Neuronal stem cell (in vitro differentiated cells): ENCODE data around the gene ZNF385C.

Source experiments
- DNase-seq: peaks from one replicate; pipeline ENCODE4 v3.0.0-alpha.2; 2013; ENCODE audit warnings: low spot score
- H2AFZ ChIP-seq: one replicate; pipeline ENCODE4 v1.6.1; 2013; ENCODE audit warnings: mild to moderate bottlenecking, low read length, inconsistent platforms
- H2AK5ac ChIP-seq: 2 replicates; pipeline ENCODE4 v1.6.1; 2013; ENCODE audit warnings: low read depth, mild to moderate bottlenecking, inconsistent platforms, low read length, moderate library complexity, mixed read lengths
- H2BK120ac ChIP-seq: 2 replicates; pipeline ENCODE4 v1.6.1; 2013; ENCODE audit warnings: low read depth, mild to moderate bottlenecking, inconsistent platforms, low read length, moderate library complexity, mixed read lengths
- H2BK12ac ChIP-seq: one replicate; pipeline ENCODE4 v1.6.1; 2013; ENCODE audit warnings: low read length, inconsistent platforms
- H2BK15ac ChIP-seq: 2 replicates; pipeline ENCODE4 v1.6.1; 2013; ENCODE audit warnings: mild to moderate bottlenecking, low read length, inconsistent platforms, mixed read lengths
- H2BK5ac ChIP-seq: one replicate; pipeline ENCODE4 v1.6.1; 2013; ENCODE audit warnings: inconsistent platforms, mild to moderate bottlenecking, low read length, moderate library complexity
- H3K14ac ChIP-seq: one replicate; pipeline ENCODE4 v1.6.1; 2013; ENCODE audit warnings: low read length, inconsistent platforms
- H3K18ac ChIP-seq: 2 replicates; pipeline ENCODE4 v1.6.1; 2013; ENCODE audit warnings: low read length, inconsistent platforms
- H3K23ac ChIP-seq: 2 replicates; pipeline ENCODE4 v1.6.1; 2013; ENCODE audit warnings: low read depth, mild to moderate bottlenecking, mixed read lengths, low read length, inconsistent platforms; ENCODE audit not compliant: poor library complexity
- H3K27ac ChIP-seq: replicated peaks from 3 replicates; pipeline ENCODE4 v1.5.1; 2013; ENCODE audit warnings: low read length, inconsistent platforms
- H3K27me3 ChIP-seq, 3 experiments: 2 replicates each; pipeline ENCODE4 v1.6.1; 2013; ENCODE audit warnings: low read length in 3 of 3, mild to moderate bottlenecking in 2 of 3, inconsistent platforms in 1 of 3, low read depth in 1 of 3, mixed read lengths in 1 of 3, moderate library complexity in 1 of 3; ENCODE audit not compliant: control insufficient read depth in 3 of 3, insufficient read depth in 3 of 3
- H3K36me3 ChIP-seq, 2 donors: replicated peaks in 1 of 2; 2 replicates each; pipeline ENCODE4 v1.6.1; 2013; ENCODE audit warnings: low read length in 2 of 2; ENCODE audit not compliant: control insufficient read depth in 2 of 2, insufficient read depth in 2 of 2
- H3K4ac ChIP-seq: 2 replicates; pipeline ENCODE4 v1.6.1; 2013; ENCODE audit warnings: inconsistent platforms, mild to moderate bottlenecking, low read length, moderate library complexity
- H3K4me1 ChIP-seq, 2 donors: 1 replicate in 1 of 2; 2 replicates in 1 of 2; pipeline ENCODE4 v1.6.1; 2013; ENCODE audit warnings: low read length in 2 of 2, low read depth in 1 of 2; ENCODE audit not compliant: control insufficient read depth in 2 of 2, insufficient read depth in 1 of 2
- H3K4me2 ChIP-seq: one replicate; pipeline ENCODE4 v1.6.1; 2013; ENCODE audit warnings: mild to moderate bottlenecking, low read length, inconsistent platforms; ENCODE audit not compliant: insufficient read depth, poor library complexity, severe bottlenecking
- H3K4me3 ChIP-seq, 2 donors: 2 replicates each; pipeline ENCODE4 v1.5.1; 2013; ENCODE audit warnings: low read length in 2 of 2, mild to moderate bottlenecking in 2 of 2, inconsistent platforms in 1 of 2, moderate library complexity in 1 of 2
- H3K79me1 ChIP-seq: one replicate; pipeline ENCODE4 v1.6.1; 2013; ENCODE audit warnings: low read depth, mild to moderate bottlenecking, inconsistent platforms, low read length, moderate library complexity
- H3K9ac ChIP-seq: one replicate; pipeline ENCODE4 v1.6.1; 2013; ENCODE audit warnings: mild to moderate bottlenecking, low read depth, low read length, inconsistent platforms; ENCODE audit not compliant: poor library complexity
- H3K9me3 ChIP-seq, 2 donors: replicated peaks in 1 of 2; 2 replicates each; pipeline versions ENCODE3 to v1.6.1; 2013; ENCODE audit warnings: low read length in 2 of 2, mild to moderate bottlenecking in 2 of 2, inconsistent platforms in 1 of 2, low read depth in 1 of 2, mixed read lengths in 1 of 2, moderate library complexity in 1 of 2; ENCODE audit not compliant: control insufficient read depth in 2 of 2, insufficient read depth in 1 of 2
- H4K8ac ChIP-seq: one replicate; pipeline ENCODE4 v1.6.1; 2013; ENCODE audit warnings: low read depth, mild to moderate bottlenecking, inconsistent platforms, low read length, moderate library complexity
- H4K91ac ChIP-seq: one replicate; pipeline ENCODE4 v1.6.1; 2013; ENCODE audit warnings: low read length, low read depth, mild to moderate bottlenecking, inconsistent platforms; ENCODE audit not compliant: poor library complexity
- WGBS, 2 donors: extraction: QIAGEN DNeasy Blood & Tissue Kit; methylation state at CpG; one replicate each; pipeline ENCODE4 v1.1.7; 2013; ENCODE audit warnings: missing lambda C conversion rate in 2 of 2, mixed read lengths in 1 of 2; ENCODE audit not compliant: insufficient read length in 2 of 2, insufficient replicate concordance in 1 of 2; ENCODE audit errors: extremely low coverage in 2 of 2; 5-methylcytosine and 5-hydroxymethylcytosine counted together

The ZNF385C gene

GRCh38 chr17:42062681-42063080 is 35.6 kb downstream of the ZNF385C start:
- no peak overlapping the region for H2AK5ac ChIP-seq
- H3K27ac ChIP-seq: no peak overlapping the region
- no peak overlapping the region for H3K4me3 ChIP-seq
- WGBS, 2 donors: no CpG with 5 or more reads among the region's 14 CpGs
- no peak overlapping the region for H3K4ac ChIP-seq
- peak overlapping the region; percentile 56 for H3K14ac ChIP-seq
- H3K4me1 ChIP-seq: peaks cover 5 to 9% of the 10 kb centered on the region in 2 donors
- H3K4me2 ChIP-seq: no peak overlapping the region
- no peaks in the 10 kb centered on the region for H3K36me3 ChIP-seq
- H3K27me3 ChIP-seq: peaks cover 0 to 4% (median 0%) of the 10 kb centered on the region in 3 experiments
- no peak overlapping the region for H2AFZ ChIP-seq
- no peak overlapping the region for H4K8ac ChIP-seq
- H3K9ac ChIP-seq: no peak overlapping the region
- no peak for DNase-seq
- no peak overlapping the region for H3K23ac ChIP-seq
- peak overlapping the region; percentile 19 for H3K18ac ChIP-seq
- H2BK15ac ChIP-seq: peak overlapping the region; percentile 67
- H2BK5ac ChIP-seq: no peak overlapping the region
- H2BK120ac ChIP-seq: no peak overlapping the region
- no peak overlapping the region for H2BK12ac ChIP-seq
- no peak overlapping the region for H4K91ac ChIP-seq
- H3K79me1 ChIP-seq: no peaks in the 10 kb centered on the region
- H3K9me3 ChIP-seq: no peaks in the 10 kb centered on the region

DNA sequence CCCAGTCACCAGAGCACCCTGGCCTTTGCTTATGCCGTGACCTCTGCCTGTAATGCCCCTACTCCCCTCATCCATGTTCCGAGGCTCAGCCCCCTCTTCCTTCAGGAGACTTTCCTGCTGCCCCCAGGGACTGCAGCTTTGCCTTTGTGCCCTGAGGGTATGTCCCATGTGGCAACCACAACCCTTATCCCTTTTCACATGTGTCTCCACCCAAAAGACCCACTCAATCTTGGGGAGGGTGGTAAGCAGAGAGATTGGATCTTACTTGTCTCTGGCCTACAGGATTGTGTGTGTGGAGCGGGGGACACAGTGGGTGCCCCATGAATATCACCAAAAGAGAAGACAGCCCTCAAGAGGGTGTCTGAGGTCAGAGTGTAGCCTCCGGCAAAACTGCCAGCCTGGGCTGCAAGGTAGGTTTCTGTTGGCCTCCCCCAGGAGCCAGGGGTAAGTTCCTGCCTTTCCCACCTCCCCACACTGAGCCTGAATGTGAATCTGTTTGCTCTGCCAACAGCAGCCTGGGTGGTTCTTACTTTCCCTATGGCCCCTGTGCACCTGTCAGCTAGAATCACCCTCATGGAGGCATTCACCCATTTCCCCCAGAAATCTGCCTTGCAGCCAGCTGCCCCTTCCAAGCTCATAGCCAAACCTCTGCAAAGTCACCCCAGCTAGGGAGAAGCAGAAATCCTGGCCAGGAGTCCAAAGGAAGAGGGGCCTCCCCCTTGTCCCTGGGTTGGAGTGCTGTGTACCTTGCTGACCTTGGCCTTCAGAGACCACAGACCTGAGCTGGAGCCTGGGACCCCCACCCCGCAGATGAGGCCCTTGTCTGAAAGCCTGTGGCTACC is 36.4 kb downstream of the ZNF385C start:
- Histone ChIP-seq H3K4ac (no peak overlapping the region), H3K9me3 (peaks cover 0 to 2% of the 10 kb centered on the region in 2 donors), H3K18ac (no peak overlapping the region), H2BK12ac (no peak overlapping the region), H3K23ac (no peak overlapping the region), H3K27me3 (peaks cover 0 to 3% (median 0%) of the 10 kb centered on the region in 3 experiments), H3K4me1 (peaks cover 5 to 9% of the 10 kb centered on the region in 2 donors), H3K36me3 (no peaks in the 10 kb centered on the region), H4K8ac (no peak overlapping the region), H2BK15ac (peak overlapping the region; percentile 87), H3K4me3 (no peak overlapping the region), H2AK5ac (peak overlapping the region; percentile 9), H2BK120ac (no peak overlapping the region), H3K27ac (no peak overlapping the region), H3K14ac (no peak overlapping the region), H3K9ac (peak overlapping the region; percentile 24), H3K4me2 (no peak overlapping the region), H3K79me1 (no peaks in the 10 kb centered on the region), H2AFZ (peak overlapping the region; percentile 26), H2BK5ac (no peak overlapping the region), H4K91ac (no peak overlapping the region)
- DNase-seq: no peak
- whole genome bisulfite sequencing, 2 donors: no CpG with 5 or more reads among the region's 5 CpGs

- no peak overlapping the region for H4K8ac ChIP-seq
- H3K18ac ChIP-seq: peak overlapping the region; percentile 28
- no peak overlapping the region for H2AFZ ChIP-seq
- peak overlapping the region; percentile 58 for H2BK12ac ChIP-seq
- H3K4ac ChIP-seq: no peak overlapping the region
- H2AK5ac ChIP-seq: no peak overlapping the region
- no peaks in the 10 kb centered on the region for H3K79me1 ChIP-seq
- DNase-seq: no peak
- H4K91ac ChIP-seq: no peak overlapping the region
- H2BK120ac ChIP-seq: no peak overlapping the region
- H3K23ac ChIP-seq: peak overlapping the region; percentile 43
- no peak overlapping the region for H3K27ac ChIP-seq
- no peaks in the 10 kb centered on the region for H3K36me3 ChIP-seq
- no peak overlapping the region for H3K4me2 ChIP-seq
- peaks cover 0 to 12% of the 10 kb centered on the region in 2 donors for H3K9me3 ChIP-seq
- H3K4me1 ChIP-seq: peaks cover 9 to 12% of the 10 kb centered on the region in 2 donors
- peak overlapping the region; percentile 66 for H2BK5ac ChIP-seq
- peak overlapping the region; percentile 60 for H3K9ac ChIP-seq
- H3K4me3 ChIP-seq: no peak overlapping the region
- H3K14ac ChIP-seq: no peak overlapping the region
- peaks cover 0 to 7% (median 0%) of the 10 kb centered on the region in 3 experiments for H3K27me3 ChIP-seq
- H2BK15ac ChIP-seq: no peak overlapping the region
- WGBS, 2 donors: no CpG with 5 or more reads among the region's 4 CpGs
Measured at GRCh38 chr17:42060231-42060630, 38.0 kb downstream of the ZNF385C start.

- Histone ChIP-seq H3K79me1 (no peaks in the 10 kb centered on the region), H3K18ac (no peak overlapping the region), H4K8ac (no peak overlapping the region), H3K27me3 (peaks cover 0 to 9% (median 0%) of the 10 kb centered on the region in 3 experiments), H3K4ac (no peak overlapping the region), H2BK120ac (no peak overlapping the region), H3K14ac (no peak overlapping the region), H3K4me2 (no peak overlapping the region), H3K9ac (peak overlapping the region; percentile 60), H2BK12ac (no peak overlapping the region), H3K9me3 (peaks cover 0 to 12% of the 10 kb centered on the region in 2 donors), H2AK5ac (no peak overlapping the region), H3K36me3 (no peaks in the 10 kb centered on the region), H3K4me1 (peaks cover 9 to 15% of the 10 kb centered on the region in 2 donors), H3K4me3 (no peak overlapping the region), H2BK15ac (no peak overlapping the region), H3K27ac (no peak overlapping the region), H2AFZ (no peak overlapping the region), H3K23ac (peak overlapping the region; percentile 43), H2BK5ac (peak overlapping the region; percentile 66), H4K91ac (no peak overlapping the region)
- no CpG with 5 or more reads among the region's 4 CpGs for WGBS, 2 donors
- no peak for DNase-seq
Measured at GRCh38 chr17:42059815-42060214, 38.5 kb downstream of the ZNF385C start.
